G401 (cell line): ENCODE results near the gene ADK. TPM values are rescaled to one million over a fixed set of nuclear protein-coding genes. Genes with fewer than 3 reads are reported as not detected.
"Not testable (repeated sequence)": the region's sequence is repeated elsewhere in the genome, so short reads cannot be mapped to it uniquely, and the experiment has no call there.

ENCODE experiments used
- DNase-seq: peaks from one replicate; pipeline ENCODE4 v3.0.0-alpha.2; 2015; ENCODE audit warnings: low spot score
- in situ Hi-C: cut with HindIII; loops from 2 replicates; pipeline ENCODE4 v1.10.0; 2016; ENCODE audit warnings: low sequenced_read_pairs, mixed read lengths
- total RNA-seq: library from RNA; depleted of rRNA; stranded (reverse); fragments of >200 nt; shearing (Covaris generic); gene quantifications from 2 replicates; pipeline ENCODE4 v1.2.3, GENCODE V29; 2014

The ADK gene
- total RNA-seq, 1 experiment from 2014 or later = 99.5 TPM

DNA sequence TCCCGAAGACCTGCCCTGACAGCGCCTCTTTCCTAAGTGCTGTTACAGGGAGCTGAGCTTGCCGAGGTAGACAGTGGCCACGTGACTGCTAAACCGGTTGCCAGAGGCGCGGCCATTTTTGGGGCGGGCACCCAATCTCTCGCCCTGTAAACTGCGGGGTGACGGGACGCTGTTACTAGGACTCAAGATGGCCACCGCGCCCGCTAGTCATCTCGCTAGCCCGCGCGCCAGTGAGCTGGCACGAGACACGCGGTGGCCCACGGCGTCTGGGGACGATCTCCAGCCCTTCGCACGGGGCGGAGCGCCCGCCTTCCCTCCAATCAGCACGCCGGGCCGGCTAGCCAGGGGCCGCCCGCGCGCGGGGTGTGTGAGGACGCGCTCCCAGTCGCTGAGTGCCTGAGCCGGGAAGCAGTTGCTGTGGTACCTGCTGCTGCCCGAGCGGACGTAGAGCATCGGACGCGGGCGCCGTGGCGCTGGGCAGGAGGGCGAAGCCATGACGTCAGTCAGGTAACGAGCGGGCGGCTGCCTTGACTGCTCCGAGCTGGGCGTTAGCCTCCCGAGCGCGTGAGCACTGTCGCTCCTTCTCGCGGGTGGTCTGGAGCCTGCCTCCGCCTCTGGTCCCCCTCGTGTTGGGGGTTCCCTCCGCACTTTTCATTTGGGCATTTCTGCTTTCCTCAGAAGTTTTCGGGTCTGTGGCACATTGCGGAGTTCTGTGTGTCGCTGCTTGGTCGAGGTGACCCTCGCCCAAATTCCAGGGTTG, 25.5 kb downstream of the ADK start:
- in situ Hi-C loops = no loop called here
- DNase-seq = peak; percentile 97

DNA sequence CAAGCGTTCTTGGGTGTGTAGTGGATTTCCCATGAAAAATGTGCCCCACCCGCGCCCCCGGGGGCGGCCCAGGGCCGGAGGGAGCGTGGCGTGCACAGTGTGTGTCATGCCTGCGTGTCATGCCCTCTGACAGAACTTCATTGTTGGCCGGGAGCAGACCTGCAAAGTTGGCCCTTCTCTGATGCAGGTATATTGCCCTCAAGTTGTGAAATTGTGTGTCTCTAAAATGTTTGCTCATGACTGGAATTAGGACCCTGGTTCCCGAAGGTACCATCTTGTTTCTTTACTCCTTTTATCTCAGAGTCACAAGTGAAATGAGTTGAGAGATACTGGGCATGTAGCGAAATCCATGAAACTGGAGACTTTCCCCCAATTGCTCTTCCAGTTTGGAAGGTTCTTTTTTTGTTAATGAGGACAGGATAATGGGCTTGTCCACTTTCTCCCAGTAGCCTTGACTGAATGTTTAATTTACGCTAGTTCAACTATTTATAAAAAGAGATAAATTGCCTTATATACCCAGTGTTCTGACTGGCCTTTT, 26.2 kb downstream of the ADK start:
- in situ Hi-C loops = no loop called here
- peak; percentile 53 for DNase-seq

DNA sequence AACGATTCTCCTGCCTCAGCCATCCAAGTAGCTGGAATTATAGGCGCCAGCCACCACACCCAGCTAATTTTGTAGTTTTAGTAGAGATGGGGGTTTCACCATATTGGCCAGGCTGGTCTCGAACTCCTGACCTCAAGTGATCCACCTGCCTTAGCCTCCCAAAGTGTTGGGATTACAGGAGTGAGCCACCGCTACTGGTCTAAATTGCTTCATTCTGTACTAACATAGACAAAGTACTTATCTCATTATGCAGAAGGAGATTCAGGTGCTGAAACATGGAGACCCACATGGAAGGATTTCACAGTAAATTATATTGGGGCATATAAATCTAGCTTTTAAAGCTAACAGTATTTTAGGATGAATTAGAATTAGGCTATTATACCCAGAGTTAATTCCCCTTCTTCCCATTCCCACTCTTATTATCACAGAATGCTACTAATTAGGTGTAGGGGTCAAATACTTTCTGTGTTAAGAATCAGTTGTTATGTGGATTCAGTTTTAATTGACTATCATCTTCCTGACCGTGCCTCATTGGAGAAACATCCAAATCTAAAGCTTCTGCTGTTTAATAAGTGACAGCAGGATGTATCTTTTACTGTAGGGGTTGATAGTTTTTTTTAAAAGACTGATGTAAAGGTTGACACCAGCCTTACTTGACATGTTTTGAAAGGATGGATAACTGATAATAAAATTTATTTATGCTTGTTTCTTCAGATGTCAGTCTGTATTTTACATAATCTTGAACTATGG, 27.2 kb downstream of the ADK start:
- DNase-seq = no peak
- in situ Hi-C loops = no loop called here

DNA sequence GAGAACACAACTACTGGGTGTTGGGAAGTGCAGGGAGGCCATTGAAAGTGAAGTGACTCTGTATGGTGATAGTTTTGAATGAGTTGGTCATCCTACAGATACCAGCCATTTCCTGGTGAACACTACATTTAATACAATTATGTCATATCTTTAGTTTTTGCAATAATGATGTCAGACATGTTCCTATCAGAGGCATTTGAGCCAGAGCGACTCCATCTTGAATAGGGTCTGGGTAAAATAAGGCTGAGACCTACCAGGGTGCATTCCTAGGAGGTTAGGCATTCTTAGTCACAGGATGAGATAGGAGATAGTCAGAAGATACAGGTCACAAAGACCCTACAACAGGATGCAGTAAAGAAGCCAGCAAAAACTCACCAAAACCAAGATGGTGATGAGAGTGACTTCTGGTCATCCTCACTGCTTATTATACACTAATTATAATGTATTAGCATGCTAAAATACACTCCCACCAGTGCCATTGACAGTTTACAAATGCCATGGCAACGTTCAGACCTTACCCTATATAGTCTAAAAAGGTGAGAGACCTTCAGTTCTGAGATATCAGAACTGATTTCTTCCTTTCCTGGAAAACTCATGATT, 28.2 kb downstream of the ADK start:
- DNase-seq = no peak
- in situ Hi-C loops = no loop called here

DNA sequence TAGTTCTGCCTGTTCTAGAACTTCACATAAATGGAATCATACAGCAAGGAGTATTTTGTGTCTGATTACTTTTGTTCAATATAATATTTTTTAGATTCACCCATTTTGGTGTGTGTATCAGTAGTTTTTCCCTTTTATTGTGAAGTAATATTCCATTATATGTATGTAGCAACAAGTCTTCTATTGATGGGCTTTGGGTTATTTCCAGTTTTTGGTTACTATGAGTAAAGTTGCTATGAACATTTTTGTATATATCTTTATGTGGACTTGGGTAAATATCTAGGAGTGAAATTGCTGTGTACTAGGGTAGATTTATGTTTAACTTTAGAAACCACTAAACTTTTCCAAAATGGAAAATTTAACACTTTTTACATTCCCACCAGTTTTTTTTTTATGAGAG, 35.7 kb downstream of the ADK start:
- in situ Hi-C loops = no loop called here
- DNase-seq = no peak

DNA sequence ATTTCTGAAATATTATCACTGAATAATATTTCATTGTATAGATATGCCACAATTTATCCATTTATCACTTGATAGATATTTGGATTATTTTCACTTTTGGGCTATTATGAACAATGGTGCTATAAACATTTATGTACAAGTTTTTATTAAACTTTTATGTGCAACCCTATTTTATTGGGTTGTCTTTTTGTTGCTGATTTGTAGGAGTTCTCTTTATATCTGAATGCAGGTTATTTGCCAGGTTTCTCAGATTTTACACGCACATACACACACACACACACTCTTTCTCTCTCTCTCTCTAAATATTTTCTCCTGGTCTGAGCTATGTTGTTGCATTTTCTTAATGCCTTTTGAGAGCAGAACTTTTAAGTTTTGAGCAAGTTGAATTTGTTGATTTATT, 36.2 kb downstream of the ADK start:
- in situ Hi-C loops = no loop called here
- no peak for DNase-seq

DNA sequence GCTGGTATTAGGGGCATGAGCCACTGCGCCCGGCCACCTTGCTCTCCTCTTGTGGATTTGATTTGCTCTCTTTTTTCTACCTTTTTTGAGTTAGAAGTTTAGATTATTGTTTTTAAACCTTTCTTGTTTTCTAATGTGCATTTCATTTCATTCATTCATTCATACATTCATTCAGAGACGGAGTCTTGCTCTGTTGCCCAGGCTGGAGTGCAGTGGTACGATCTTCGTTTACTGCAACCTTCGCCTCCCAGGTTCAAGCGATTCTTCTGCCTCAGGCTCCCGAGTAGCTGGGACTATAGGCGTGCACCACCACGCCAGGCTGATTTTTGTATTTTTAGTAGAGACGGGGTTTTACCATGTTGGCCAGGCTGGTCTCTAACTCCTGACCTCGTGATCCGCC, 37.6 kb downstream of the ADK start:
- in situ Hi-C loops, DNase-seq: not testable (repeated sequence)

DNA sequence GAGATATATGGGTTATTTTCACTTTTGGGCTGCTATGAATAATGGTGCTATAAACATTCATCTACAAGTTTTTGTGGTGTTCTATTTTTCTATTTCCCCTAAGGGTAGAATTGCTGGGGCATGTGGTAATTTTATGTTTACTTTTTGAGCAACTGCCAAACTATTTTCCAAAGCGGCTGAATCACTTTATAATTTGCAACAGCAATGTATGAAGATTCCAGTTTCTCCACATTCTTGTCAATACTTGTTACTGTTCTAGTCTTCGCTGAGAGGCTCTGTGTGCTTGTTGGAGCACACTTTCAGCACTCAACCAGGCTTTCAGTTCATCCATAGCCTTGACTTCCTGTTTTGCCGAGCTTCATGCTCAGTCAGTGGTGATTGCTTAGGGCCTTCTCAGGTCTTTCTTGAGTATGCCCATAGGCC, 39.0 kb downstream of the ADK start:
- DNase-seq = no peak
- in situ Hi-C loops = no loop called here

DNA sequence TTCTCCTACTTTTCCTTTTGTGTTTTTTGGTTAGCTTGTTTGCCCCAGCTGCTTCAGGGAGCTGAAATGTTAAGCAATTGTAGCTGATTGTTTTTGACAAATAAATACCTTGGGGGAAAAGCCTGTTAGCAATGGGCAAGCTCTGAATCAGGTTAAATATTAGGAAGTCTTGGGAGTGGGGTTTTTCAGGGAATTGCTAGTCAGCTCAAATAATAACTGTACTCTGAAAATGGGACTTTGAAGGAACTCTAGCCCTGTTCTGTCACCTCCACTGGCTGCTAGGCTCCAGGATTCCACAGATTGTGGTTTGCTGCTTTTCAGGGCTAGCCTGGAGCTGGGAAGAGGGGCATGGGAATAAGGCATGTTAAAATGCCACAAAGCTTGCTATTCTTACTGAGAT, 39.5 kb downstream of the ADK start:
- no peak for DNase-seq
- in situ Hi-C loops = no loop called here

DNA sequence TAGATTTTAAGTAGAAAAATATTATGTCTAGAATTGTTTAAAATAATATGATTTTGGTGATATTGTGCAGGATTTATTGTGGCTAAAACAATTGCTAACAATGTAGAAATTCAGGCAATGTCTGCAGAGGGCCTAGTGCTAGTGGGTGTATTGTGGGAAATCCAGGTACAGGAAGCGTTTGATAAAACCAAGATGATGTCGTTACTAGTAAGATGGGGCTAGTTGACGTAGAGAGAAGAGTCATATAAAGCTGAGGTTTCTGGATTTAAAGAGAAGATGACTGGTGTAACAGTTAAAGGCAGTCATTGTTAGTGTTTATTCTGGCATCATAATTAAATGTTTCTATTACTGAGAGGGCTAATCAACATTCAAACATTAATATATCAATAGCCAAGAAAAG, 43.5 kb downstream of the ADK start:
- in situ Hi-C loops = no loop called here
- no peak for DNase-seq

DNA sequence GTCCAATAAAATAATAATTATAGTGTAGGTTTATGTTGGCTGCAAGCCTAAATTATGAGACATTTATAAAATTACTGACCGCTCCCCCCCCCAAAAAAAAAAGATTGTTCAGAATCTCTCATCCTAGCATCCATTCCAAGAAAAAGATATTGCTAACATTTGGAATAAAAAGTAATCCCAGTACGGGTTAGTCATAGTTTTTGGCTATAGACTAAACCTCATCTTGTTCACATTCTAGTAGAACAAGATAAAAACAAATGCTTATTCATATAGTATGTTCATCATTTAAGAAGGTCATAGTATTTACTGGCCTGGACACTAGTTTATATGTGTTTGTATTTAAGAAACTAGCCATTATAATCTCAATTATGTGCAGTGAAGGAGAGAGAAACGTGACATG, 44.0 kb downstream of the ADK start:
- in situ Hi-C loops = no loop called here
- DNase-seq = no peak

DNA sequence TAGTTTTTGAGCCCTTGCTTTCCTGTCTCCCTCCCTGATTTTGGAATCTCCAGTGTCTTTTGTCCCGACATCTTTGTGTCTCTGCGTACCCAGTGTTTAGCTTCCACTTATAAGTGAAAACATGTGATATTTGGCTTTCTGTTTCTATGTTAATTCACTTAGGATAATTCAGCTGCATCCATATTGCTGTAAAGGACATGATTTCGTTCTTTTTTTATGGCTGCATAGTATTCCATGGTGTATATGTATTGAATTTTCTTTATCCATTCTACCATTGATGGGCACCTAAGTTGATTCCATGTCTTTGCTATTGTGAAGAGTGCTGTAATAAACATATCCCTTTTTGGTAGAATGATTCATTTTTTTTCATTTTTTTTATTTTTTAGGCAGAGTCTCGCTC, 48.3 kb downstream of the ADK start:
- in situ Hi-C loops = no loop called here
- no peak for DNase-seq

DNA sequence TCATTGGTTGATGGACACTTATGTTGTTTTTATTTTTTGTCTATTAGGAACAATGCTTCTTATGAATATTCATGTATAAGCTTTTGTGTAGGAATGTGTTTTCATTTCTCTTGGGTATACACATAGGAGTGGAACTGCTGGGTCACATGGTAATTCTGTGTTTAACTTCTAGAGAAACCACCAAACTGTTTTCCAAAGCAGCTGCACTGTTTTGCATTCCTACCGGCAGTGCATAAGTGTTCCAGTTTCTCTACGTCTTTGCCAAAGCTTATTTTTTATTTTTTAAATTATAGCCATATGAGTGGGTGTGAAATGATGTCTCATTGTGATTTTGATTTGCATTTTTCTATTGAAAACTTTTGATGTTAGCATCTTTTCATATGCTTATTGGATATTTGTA, 51.3 kb downstream of the ADK start:
- in situ Hi-C loops = no loop called here
- DNase-seq = no peak

DNA sequence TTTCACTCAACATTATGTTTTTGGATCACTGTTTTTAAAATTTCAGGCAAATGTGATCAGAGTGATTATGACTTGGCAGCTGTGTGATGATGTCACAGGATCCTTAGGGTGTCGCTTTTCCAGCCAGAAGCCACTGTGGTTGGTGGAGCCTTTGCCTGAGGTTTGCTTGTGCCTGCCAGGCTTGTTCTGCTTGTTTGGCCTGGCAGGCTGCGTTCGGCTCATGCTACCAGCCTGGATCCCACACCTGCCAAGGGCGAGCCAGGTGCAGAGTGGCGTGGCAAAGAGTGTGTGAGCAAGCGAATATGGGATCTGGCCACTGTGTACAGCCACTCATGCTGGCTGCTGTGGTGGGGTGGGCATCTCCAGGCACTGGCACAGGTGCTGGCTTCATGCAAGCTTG, 55.7 kb downstream of the ADK start:
- in situ Hi-C loops = no loop called here
- DNase-seq = no peak

DNA sequence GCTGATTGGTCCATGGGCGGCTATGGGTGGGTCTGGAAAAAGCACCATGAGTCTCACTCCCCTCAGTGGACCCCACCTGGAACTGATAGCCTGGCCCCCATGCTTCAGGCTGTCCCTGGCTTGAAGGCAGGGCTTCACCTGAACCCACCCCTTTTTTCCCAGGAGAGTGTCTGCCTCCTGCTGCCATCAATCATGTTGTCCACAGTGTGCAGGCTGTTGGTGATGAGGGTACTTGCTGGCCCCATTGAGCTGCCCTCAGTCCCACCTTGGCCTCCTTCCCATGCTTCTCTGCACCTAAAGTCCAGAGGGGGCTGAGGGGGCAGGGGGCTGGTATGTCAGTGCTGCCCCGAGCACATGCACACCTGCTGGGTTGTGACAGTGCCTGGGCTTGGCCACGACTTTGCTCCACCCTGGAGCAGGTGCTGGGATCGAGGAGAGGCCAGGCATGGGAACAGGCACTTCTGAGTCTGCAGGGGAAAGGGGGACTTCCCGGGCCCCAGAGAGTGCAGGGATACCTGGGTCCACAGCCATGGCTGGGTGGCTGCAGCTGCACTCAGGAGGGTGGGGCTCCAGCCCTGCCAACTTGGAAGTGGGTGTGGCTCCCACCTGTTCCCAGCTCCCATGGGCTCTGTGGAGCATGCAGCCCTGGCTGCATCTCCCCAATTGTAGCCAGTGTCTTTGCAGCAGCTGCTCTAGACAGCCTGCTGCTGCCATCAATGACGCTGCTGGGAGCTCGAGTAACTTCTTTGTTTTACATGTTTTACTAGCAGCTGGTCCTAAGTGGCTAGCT, 56.9 kb downstream of the ADK start:
- DNase-seq = no peak

DNA sequence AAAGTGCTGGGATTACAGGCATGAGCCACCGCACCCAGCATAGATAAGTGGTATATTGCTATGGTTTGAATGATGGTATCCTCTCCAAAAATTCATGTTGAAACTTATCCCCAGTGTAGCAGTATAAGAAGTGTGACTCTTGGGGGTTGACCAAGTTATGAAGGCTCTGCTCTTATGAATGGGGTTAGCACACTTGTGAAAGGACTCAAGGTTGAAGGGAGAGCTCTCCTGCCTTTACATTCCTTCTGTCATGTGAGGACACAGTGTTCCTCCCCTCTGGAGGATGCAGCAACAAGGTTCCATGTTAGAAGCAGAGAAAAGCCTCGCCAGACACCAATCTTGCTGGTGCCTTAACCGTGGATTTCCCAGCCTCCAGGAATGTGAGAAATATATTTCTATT, 58.0 kb downstream of the ADK start:
- in situ Hi-C loops = no loop called here
- no peak for DNase-seq

More for the DNA sequence above, 56.9 kb downstream of the ADK start:
- in situ Hi-C loops = no loop called here

DNA sequence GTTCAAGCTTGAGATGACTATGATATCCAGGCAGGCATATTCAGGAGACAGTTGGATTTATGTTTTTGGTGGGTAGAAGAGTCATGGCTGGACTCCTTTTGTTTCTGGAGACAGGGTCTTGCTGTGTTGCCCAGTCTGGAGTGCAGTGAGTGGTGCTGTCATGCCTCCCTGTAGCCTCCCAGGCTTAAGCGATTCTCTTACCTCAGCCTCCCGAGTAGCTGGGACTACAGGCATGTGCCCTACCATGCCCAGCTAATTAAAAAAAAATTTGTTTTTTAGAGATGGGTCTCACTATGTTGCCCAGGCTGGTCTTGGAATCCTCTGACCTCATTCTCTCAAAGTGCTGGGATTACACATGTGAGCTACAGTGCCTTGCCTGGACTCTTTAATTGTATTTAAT, 62.0 kb downstream of the ADK start:
- in situ Hi-C loops = no loop called here
- no peak for DNase-seq

DNA sequence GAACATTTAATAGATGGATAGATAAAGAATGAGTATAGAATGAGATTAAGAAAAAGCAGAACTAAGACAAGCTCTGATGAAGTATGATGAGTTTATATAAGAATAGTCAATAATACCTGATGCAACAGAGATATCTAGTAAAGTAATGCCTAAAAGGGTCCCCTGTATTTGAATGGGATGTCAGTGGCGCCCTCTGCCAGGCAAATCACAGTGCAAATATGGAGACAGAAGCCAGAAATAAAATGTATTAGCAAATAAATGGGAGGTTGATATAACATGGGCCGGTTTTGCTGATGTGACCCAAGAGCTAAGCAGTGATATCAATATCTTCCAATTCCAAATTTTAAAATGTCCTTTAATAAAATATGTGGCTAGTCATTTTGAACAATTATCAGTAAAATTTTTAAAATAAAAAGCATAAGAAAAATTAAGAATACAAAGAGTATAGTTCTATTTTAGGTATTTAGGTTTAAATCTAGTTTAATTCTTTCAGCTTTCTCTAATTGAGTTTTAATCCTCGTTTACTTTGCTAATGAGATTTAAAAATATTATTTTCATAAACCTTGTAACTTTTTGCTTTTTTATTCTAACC, 62.6 kb downstream of the ADK start:
- in situ Hi-C loops = no loop called here
- DNase-seq = peak; percentile 24

DNA sequence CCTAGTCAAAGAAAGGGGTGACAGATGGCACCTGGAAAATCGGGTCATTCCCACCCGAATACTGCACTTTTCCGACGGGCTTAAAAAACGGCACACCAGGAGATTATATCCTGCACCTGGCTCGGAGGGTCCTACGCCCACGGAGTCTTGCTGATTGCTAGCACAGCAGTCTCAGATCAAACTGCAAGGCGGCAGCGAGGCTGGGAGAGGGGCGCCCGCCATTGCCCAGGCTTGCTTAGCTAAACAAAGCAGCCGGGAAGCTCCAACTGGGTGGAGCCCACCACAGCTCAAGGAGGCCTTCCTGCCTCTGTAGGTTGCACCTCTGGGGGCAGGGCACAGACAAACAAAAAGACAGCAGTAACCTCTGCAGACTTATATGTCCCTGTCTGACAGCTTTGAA, 66.1 kb downstream of the ADK start:
- in situ Hi-C loops, DNase-seq: not testable (repeated sequence)
